ENCODE measurements around the gene PPM1A. TPM values are rescaled to one million over a fixed set of nuclear protein-coding genes. Genes with fewer than 3 reads are reported as not detected.

The PPM1A gene
- total and polyA plus RNA-seq, 2 experiments from 2014 or later, result 16.9 to 21.5 TPM

- Histone ChIP-seq H3K79me2 (ENCODE audit: insufficient read depth) (no peaks in the 10 kb centered on the region), H3K9me2 (ENCODE audit: insufficient read depth) (no peaks in the 10 kb centered on the region), H4K20me1 (ENCODE audit: insufficient read depth) (no peaks in the 10 kb centered on the region), H3K36me3 (ENCODE audit: low read depth) (no peaks in the 10 kb centered on the region), H3K4me2 (ENCODE audit: unreplicated experiment) (no peak overlapping the region), H3K27ac (no peak overlapping the region), H3K4me1 (ENCODE audit: insufficient read depth) (0 out of 2 replicates have a peak, but pooled peaks cover 2% of the 10 kb centered on the region), H3K9ac (no peak overlapping the region), H3K27me3 (replicated peaks; ENCODE audit: insufficient read depth) (peaks cover 27% of the 10 kb centered on the region), H3K9me3 (ENCODE audit: low read depth) (no peaks in the 10 kb centered on the region), H3K4me3 (no peak overlapping the region), H2AFZ (no peak overlapping the region), H3F3A (ENCODE audit: insufficient read depth) (no peaks in the 10 kb centered on the region)
- in situ Hi-C loops (cut with MboI), result loop anchor here (25.0 kb wide), 1 partner anchor 959 kb away; the partner anchor contains the start of gene TMEM30B
- WGBS, 2 experiments (ENCODE audit: low coverage in 1 of 2, low lambda C conversion rate in 2 of 2, missing lambda C conversion rate in 2 of 2), result 57 to 62% methylated on average over 6 of the region's 6 CpGs
- TF ChIP-seq EZH2phosphoT487 (IDR thresholded peaks at IDR 0.05; ENCODE audit: insufficient read depth, low read depth) (no peak), EZH2 (IDR thresholded peaks at IDR 0.05; ENCODE audit: insufficient read depth, poor library complexity, severe bottlenecking) (no peak)
- no peak for DNase-seq
Measured at GRCh38 chr14:60328583-60328982, 79.6 kb downstream of the PPM1A start.

DNA sequence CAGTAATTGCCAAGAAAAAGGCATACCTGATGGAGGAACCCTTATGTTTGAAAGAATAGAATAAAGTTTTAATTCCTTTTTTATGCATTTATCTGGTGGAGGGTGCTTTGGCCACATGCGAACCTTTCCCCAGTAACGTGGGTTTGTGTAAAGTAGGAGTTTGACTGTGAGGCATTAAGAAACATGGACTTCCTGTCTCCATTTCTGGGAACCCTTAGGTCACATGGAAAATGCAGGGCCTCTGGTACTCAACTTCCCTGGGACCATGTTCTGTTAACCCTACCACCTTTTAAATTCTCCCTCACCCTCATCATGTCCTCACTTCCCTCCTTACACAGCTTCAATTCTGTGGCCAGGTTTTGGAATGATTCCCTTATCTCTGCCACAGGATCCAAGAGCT is 80.3 kb downstream of the PPM1A start:
- no peak overlapping the region for H3K4me2 ChIP-seq (ENCODE audit: unreplicated experiment)
- H3K27me3 ChIP-seq (replicated peaks; ENCODE audit: insufficient read depth), result peaks cover 27% of the 10 kb centered on the region
- no peaks in the 10 kb centered on the region for H3K79me2 ChIP-seq (ENCODE audit: insufficient read depth)
- H3F3A ChIP-seq (ENCODE audit: insufficient read depth), result no peaks in the 10 kb centered on the region
- WGBS, 2 experiments (ENCODE audit: low coverage in 1 of 2, low lambda C conversion rate in 2 of 2, missing lambda C conversion rate in 2 of 2), result 94 to 97% methylated on average over 2 of the region's 2 CpGs
- no peaks in the 10 kb centered on the region for H3K9me2 ChIP-seq (ENCODE audit: insufficient read depth)
- H3K36me3 ChIP-seq (ENCODE audit: low read depth), result no peaks in the 10 kb centered on the region
- in situ Hi-C loops (cut with MboI), result loop anchor here (25.0 kb wide), 1 partner anchor 958 kb away; the partner anchor contains the start of gene TMEM30B
- no peak for TF ChIP-seq EZH2phosphoT487 (IDR thresholded peaks at IDR 0.05; ENCODE audit: insufficient read depth, low read depth)
- TF ChIP-seq EZH2 (IDR thresholded peaks at IDR 0.05; ENCODE audit: insufficient read depth, poor library complexity, severe bottlenecking), result no peak
- no peak overlapping the region for H3K4me3 ChIP-seq
- H2AFZ ChIP-seq, result no peak overlapping the region
- no peaks in the 10 kb centered on the region for H4K20me1 ChIP-seq (ENCODE audit: insufficient read depth)
- DNase-seq, result no peak
- H3K27ac ChIP-seq, result no peak overlapping the region
- 0 out of 2 replicates have a peak, but pooled peaks cover 2% of the 10 kb centered on the region for H3K4me1 ChIP-seq (ENCODE audit: insufficient read depth)
- no peaks in the 10 kb centered on the region for H3K9me3 ChIP-seq (ENCODE audit: low read depth)
- no peak overlapping the region for H3K9ac ChIP-seq

GRCh38 chr14:60331201-60332045 is 82.4 kb downstream of the PPM1A start:
- Histone ChIP-seq H3K4me1 (ENCODE audit: insufficient read depth) (0 out of 2 replicates have a peak, but pooled peaks cover 2% of the 10 kb centered on the region), H3K4me2 (ENCODE audit: unreplicated experiment) (peak overlapping the region; percentile 63), H3K79me2 (ENCODE audit: insufficient read depth) (no peaks in the 10 kb centered on the region), H4K20me1 (ENCODE audit: insufficient read depth) (no peaks in the 10 kb centered on the region), H3K4me3 (peak overlapping the region; percentile 63), H2AFZ (peak overlapping the region; percentile 85), H3K9ac (no peak overlapping the region), H3K27ac (no peak overlapping the region), H3K9me3 (ENCODE audit: low read depth) (no peaks in the 10 kb centered on the region), H3F3A (ENCODE audit: insufficient read depth) (no peaks in the 10 kb centered on the region), H3K27me3 (replicated peaks; ENCODE audit: insufficient read depth) (peaks cover 25% of the 10 kb centered on the region), H3K36me3 (ENCODE audit: low read depth) (no peaks in the 10 kb centered on the region), H3K9me2 (ENCODE audit: insufficient read depth) (no peaks in the 10 kb centered on the region)
- in situ Hi-C loops (cut with MboI), result loop anchor here (25.0 kb wide), 1 partner anchor 956 kb away; the partner anchor contains the start of gene TMEM30B
- no peak for TF ChIP-seq EZH2phosphoT487 (IDR thresholded peaks at IDR 0.05; ENCODE audit: insufficient read depth, low read depth)
- TF ChIP-seq EZH2 (IDR thresholded peaks at IDR 0.05; ENCODE audit: insufficient read depth, poor library complexity, severe bottlenecking), result no peak
- DNase-seq, result peak; percentile 48
- 33 to 37% methylated on average over 24 of the region's 24 CpGs for WGBS, 2 experiments (ENCODE audit: low coverage in 1 of 2, low lambda C conversion rate in 2 of 2, missing lambda C conversion rate in 2 of 2)

GRCh38 chr14:60332046-60332399 is 83.0 kb downstream of the PPM1A start:
- Histone ChIP-seq H3K4me3 (0 out of 2 replicates have a peak overlapping the region, but pooled peaks have one; percentile 63), H3K9me2 (ENCODE audit: insufficient read depth) (no peaks in the 10 kb centered on the region), H3K79me2 (ENCODE audit: insufficient read depth) (no peaks in the 10 kb centered on the region), H2AFZ (peak overlapping the region; percentile 85), H3K4me2 (ENCODE audit: unreplicated experiment) (no peak overlapping the region), H3K4me1 (ENCODE audit: insufficient read depth) (0 out of 2 replicates have a peak, but pooled peaks cover 2% of the 10 kb centered on the region), H3K9me3 (ENCODE audit: low read depth) (no peaks in the 10 kb centered on the region), H3K9ac (no peak overlapping the region), H3F3A (ENCODE audit: insufficient read depth) (no peaks in the 10 kb centered on the region), H4K20me1 (ENCODE audit: insufficient read depth) (no peaks in the 10 kb centered on the region), H3K27me3 (replicated peaks; ENCODE audit: insufficient read depth) (peaks cover 19% of the 10 kb centered on the region), H3K27ac (no peak overlapping the region), H3K36me3 (ENCODE audit: low read depth) (no peaks in the 10 kb centered on the region)
- 53 to 56% methylated on average over 2 of the region's 2 CpGs for WGBS, 2 experiments (ENCODE audit: low coverage in 1 of 2, low lambda C conversion rate in 2 of 2, missing lambda C conversion rate in 2 of 2)
- no peak for DNase-seq
- in situ Hi-C loops (cut with MboI), result loop anchor here (25.0 kb wide), 1 partner anchor 955 kb away; the partner anchor contains the start of gene TMEM30B
- TF ChIP-seq EZH2phosphoT487 (IDR thresholded peaks at IDR 0.05; ENCODE audit: insufficient read depth, low read depth) (no peak), EZH2 (IDR thresholded peaks at IDR 0.05; ENCODE audit: insufficient read depth, poor library complexity, severe bottlenecking) (no peak)

All from GM23248 (cell line).